Stimulated activated CD8-positive, alpha-beta memory T cell treated with anti-CD3 and anti-CD28 coated beads, Interleukin-12 subunit alpha, Interleukin-12 subunit beta, amount 100 ng/mL, for 24 hours (primary cell): ENCODE measurements around the gene STRN4.

Experiments
- DNase-seq: peaks from one replicate; pipeline ENCODE4 v3.0.0-alpha.2; 2020; ENCODE audit errors: extremely low read depth

Gene STRN4

GRCh38 chr19:46726551-46726950 lies 19.7 kb downstream of the STRN4 start:
- no peak for DNase-seq

- DNase-seq: no peak
These were observed 20.3 kb downstream of the STRN4 start for GRCh38 chr19:46725859-46726393.

- no peak for DNase-seq
These were observed 21.0 kb downstream of the STRN4 start for GRCh38 chr19:46725036-46725820.

DNA sequence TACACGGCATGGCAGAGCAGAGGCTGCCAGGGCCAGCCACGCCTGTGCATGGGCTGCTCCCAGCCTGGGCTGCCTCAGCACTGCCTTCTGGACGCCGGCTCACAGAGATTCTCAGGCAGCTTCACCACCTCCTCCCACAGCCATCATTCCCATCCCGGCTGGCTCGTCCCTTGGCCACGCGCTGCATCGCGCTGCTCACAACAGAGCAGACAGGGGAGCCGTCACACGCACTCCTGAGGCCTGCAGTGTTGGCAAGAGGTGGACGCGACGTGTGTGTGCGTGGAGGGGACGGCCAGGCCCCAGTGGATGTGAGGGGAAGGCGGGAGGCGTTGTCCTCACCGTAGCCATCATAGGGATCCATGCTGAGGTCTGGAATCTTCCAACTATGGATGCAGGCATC lies 21.8 kb downstream of the STRN4 start:
- no peak for DNase-seq

DNA sequence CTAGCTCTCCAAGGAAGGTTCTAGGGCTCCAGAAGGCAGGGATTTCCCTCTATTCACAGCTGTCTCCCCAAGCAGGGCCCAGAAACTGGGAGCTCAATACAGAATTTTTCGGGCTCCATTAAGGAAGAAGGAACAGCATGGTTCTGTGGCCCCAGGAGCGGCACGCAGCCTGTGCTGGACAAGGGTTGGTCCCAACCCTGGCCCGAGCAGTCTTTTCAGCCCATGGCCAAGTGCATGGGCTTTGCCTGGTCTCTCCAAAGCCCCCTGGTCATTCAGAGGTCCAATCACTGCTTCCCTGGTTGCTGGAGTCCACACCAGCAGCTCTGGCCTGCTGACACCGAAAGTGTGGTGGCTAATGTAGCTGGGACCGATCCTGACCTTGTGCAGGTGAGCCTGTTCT lies 22.8 kb downstream of the STRN4 start:
- DNase-seq: no peak

GRCh38 chr19:46723023-46723461 lies 23.2 kb downstream of the STRN4 start:
- DNase-seq: no peak

GRCh38 chr19:46722421-46723022 lies 23.7 kb downstream of the STRN4 start:
- DNase-seq: no peak

DNA sequence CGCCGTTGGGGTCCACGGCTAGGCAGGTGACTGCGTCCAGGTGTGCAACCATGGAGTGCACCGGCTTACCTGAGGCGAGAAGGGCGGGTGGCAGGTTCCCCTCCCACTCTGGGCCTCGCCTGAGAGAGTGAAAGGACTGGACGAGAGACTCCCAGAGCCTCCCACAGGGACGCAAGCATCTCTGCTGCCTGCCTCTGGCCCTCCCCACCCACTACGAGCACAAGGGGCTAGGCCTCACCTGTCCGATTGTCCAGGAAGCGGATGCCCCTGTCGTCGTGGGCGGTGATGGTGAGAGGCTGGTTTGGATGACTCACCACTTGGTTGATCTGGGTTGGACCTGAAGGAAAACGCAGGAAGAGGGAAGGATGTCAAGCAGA lies 24.3 kb downstream of the STRN4 start:
- no peak for DNase-seq

- DNase-seq: no peak
These were observed 24.8 kb downstream of the STRN4 start for GRCh38 chr19:46721269-46722003.

GRCh38 chr19:46720503-46721239 lies 25.6 kb downstream of the STRN4 start:
- no peak for DNase-seq

GRCh38 chr19:46719629-46720502 lies 26.4 kb downstream of the STRN4 start:
- no peak for DNase-seq

- no peak for DNase-seq
These were observed 27.2 kb downstream of the STRN4 start for GRCh38 chr19:46718934-46719622.

DNA sequence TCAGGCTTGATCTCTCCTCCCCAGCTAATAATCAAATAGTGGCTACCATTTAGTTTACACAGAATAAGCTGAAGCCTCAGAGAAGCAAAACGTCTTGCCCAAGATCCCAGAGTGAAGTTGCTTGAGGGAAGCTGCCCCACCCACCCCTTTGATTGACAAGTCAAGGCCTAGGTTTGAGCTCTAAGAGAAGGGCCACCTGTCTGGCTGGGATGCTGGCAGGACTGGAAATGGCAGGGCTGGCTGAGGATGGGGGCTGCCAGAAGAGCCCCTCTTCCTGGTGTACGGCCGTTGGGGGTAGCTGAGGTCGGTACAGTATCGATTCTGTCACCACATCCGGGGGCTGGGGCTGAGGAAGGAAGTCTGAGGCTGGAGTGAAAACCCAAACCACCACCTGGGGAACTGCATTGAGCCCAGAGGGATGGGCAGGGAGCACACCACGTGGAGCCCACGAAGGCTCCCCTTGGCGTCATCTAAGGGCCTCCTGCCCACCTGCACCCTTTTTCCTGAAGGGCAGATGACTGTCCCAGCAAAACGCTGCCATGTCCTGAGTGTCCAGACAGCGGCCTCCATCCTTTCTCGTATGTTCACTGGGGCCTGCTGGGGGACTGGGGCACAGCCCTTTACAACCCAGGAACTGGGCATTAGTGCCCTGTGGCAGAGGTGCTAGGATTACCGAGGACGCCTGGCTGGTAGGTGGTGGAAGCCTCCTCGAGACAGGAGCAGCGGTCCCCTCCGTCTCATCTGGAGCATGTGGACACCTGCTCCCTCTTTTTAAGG lies 27.9 kb downstream of the STRN4 start:
- DNase-seq: peak; percentile 20

- no peak for DNase-seq
These were observed 28.5 kb downstream of the STRN4 start for GRCh38 chr19:46717716-46718143.

- DNase-seq: peak; percentile 70
These were observed 29.1 kb downstream of the STRN4 start, which contains the start of gene PRKD2 for GRCh38 chr19:46717034-46717715. Gene PRKD2 (minus strand): TSS chr19:46717114. CDS start chr19:46716370, 744 bp downstream.

- DNase-seq: no peak
These were observed 29.6 kb downstream of the STRN4 start for GRCh38 chr19:46716672-46717033.

- DNase-seq: no peak
These were observed 30.1 kb downstream of the STRN4 start for GRCh38 chr19:46715975-46716671.

DNA sequence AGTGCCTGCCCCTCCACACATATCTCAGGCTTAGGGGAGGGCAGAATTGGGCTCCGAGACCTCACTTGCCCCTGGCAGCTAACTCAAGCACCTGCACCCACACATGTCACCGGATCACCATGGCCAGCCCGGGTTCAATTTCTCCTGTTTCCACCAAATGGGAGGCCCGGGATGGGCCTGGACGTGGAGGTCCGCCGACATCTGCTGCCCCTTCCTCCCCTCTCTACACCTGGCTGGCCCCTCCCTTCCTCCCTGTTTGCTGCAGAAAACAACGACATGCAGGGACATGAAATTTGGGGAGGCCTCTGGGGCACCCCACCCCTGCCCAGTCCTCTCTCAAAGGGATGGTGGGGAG lies 30.7 kb downstream of the STRN4 start:
- DNase-seq: no peak
